Lung (tissue), 12 donors: ENCODE data around the gene CSF1. TPM values are rescaled to one million over a fixed set of nuclear protein-coding genes. Genes with fewer than 3 reads are reported as not detected.
A peak's percentile ranks its signal among the peaks of the same experiment; 100 is the strongest.

Source experiments
- ATAC-seq: fragments of 200-7000 bp; cut with Tn5 transposase; one replicate; pipeline ENCODE4 v1.9.1; 2020; ENCODE audit warnings: moderate number of reproducible peaks; ENCODE audit not compliant: insufficient read depth, low FRiP score
- DNase-seq, 3 donors: peaks; one replicate each; pipeline ENCODE4 v3.0.0-alpha.2; 2013 to 2017
- H3K27ac ChIP-seq, 2 donors: one replicate each; pipeline ENCODE4 v1.5.1; 2013; ENCODE audit warnings: mild to moderate bottlenecking in 2 of 2, moderate library complexity in 2 of 2, control low read depth in 1 of 2, inconsistent platforms in 1 of 2, low read depth in 1 of 2, low read length in 1 of 2
- H3K27me3 ChIP-seq, 3 donors: one replicate each; pipeline ENCODE4 v1.5.1; 2013; ENCODE audit warnings: low read length in 2 of 3; ENCODE audit not compliant: control insufficient read depth in 3 of 3, insufficient read depth in 3 of 3
- H3K36me3 ChIP-seq, 4 donors: one replicate each; pipeline ENCODE4 v1.5.1; 2013; ENCODE audit warnings: low read length in 4 of 4, mild to moderate bottlenecking in 1 of 4, moderate library complexity in 1 of 4; ENCODE audit not compliant: control insufficient read depth in 4 of 4, insufficient read depth in 4 of 4
- H3K4me1 ChIP-seq, 5 donors: one replicate each; pipeline ENCODE4 v1.5.1; 2013; ENCODE audit warnings: low read length in 5 of 5, mild to moderate bottlenecking in 2 of 5, moderate library complexity in 1 of 5; ENCODE audit not compliant: control insufficient read depth in 5 of 5, insufficient read depth in 5 of 5
- H3K4me3 ChIP-seq: one replicate; pipeline ENCODE4 v1.5.1; 2013; ENCODE audit warnings: mild to moderate bottlenecking, control low read depth, moderate library complexity
- H3K9ac ChIP-seq, 2 donors: one replicate each; pipeline ENCODE4 v1.5.1; 2013; ENCODE audit warnings: low read length in 2 of 2, control low read depth in 1 of 2; ENCODE audit not compliant: insufficient read depth in 1 of 2
- H3K9me3 ChIP-seq, 4 donors: one replicate each; pipeline ENCODE4 v1.5.1; 2013; ENCODE audit warnings: low read length in 3 of 4, mild to moderate bottlenecking in 1 of 4, moderate library complexity in 1 of 4; ENCODE audit not compliant: control insufficient read depth in 4 of 4, insufficient read depth in 3 of 4
- CTCF ChIP-seq: IDR thresholded peaks from 2 replicates; pipeline ENCODE4 v1.5.1; 2012; ENCODE audit warnings: mild to moderate bottlenecking; ENCODE audit errors: control extremely low read depth, extremely low read depth
- WGBS, 2 donors: extraction: QIAGEN DNeasy Blood & Tissue Kit; methylation state at CpG; one replicate each; pipeline ENCODE4 v1.1.7; 2013; 5-methylcytosine and 5-hydroxymethylcytosine counted together
- polyA plus RNA-seq, 2 donors: library from polyadenylated mRNA; stranded (reverse); fragments of 200-250 nt; gene quantifications; one replicate each; pipeline ENCODE4 v1.2.1, GENCODE V29; 2013
- total RNA-seq, 2 donors: library from RNA; depleted of rRNA in 1 of 2; stranded (reverse); fragments of >200 nt in 1 of 2; gene quantifications; one replicate each; pipeline ENCODE4 v1.2.1, GENCODE V29; 2014 to 2021
- donor health status: control.
- donor health status: control.
- donor health status: Bipolar disorder and iron deficiency.
- donor health status: healthy.
- donor health status: DM: yes; HTN: yes; CAD: no.

Gene CSF1
- total and polyA plus RNA-seq, 4 donors, result 13.5 to 65.3 (median 28.5) TPM

DNA sequence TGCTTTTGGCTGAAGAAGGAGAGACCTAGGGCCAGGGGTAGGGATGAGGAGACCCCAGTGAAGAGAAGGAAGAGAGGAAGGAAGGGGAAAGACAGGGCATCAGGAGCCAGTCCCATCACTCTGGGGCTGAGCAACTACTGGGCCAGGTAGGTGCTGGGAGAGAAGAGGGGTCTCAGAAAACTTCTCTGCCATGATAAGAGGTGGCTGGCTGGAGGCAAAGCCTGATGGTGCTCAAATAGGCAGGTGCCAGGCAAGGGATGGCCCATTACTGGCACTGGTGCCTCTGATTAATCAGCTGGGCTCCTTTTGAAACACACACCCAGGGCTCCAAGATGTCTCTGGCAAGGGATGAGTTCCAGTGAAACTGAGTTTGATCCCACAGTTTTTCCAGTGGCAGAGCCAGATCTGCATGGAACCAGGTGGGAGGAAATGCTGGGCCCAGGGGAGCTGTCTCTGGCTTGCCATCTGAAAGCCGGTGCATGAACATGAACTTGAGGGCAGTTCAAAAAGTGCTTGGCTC is 2.8 kb downstream of the CSF1 start:
- H3K4me1 ChIP-seq, result peaks cover 0 to 38% (median 10%) of the 10 kb centered on the region in 5 donors
- DNase-seq (no peak), ATAC-seq (no peak)
- peak overlapping the region in 1 of 2 donors; percentile 83 for H3K27ac ChIP-seq
- H3K4me3 ChIP-seq, result no peak overlapping the region
- 51 to 70% methylated on average over 1 of the region's 1 CpG for WGBS, 2 donors
- TF ChIP-seq CTCF, result no peak
- peaks cover 9 to 23% (median 14%) of the 10 kb centered on the region in 4 donors for H3K36me3 ChIP-seq
- peaks cover 0 to 4% (median 0%) of the 10 kb centered on the region in 3 donors for H3K27me3 ChIP-seq
- no peak overlapping the region for H3K9ac ChIP-seq
- no peaks in the 10 kb centered on the region for H3K9me3 ChIP-seq

DNA sequence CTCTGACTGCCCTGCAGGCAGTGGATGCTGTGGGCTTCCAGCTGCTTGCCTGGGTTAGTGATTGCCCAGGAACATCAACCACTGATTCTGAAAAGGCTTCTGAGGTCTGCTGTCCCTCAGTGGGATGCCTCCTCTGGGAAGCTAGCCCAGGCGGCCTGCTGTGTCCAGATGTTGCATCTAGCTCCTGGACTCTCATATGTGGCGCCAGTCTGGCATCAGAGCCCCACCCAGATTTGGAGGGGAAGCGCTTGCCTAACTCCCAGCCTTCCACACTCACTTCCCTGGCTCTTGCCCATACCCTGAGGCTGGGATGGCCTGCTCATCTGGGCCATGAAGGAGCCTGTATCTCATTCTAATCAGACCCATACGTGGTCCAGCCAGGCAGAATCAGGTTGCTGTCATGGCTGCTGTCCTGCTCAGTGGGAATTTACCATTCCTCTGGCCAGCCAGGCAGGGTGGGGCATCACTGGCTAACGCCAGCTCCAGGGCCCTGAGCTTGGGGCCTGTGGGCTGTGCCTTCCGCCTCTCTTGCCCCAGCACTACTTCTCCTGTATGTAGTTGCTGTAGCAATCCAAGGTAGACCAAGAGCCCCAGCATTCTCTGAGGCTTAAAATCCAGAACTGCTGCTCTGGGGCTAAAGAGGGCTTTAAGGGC is 4.1 kb downstream of the CSF1 start:
- no peak overlapping the region for H3K4me3 ChIP-seq
- H3K36me3 ChIP-seq, result peaks cover 13 to 29% (median 14%) of the 10 kb centered on the region in 4 donors
- no peak for ATAC-seq
- no peaks in the 10 kb centered on the region for H3K27me3 ChIP-seq
- WGBS, 2 donors, result 78% methylated on average over 6 of the region's 6 CpGs
- peak overlapping the region in 1 of 2 donors; percentile 43 for H3K27ac ChIP-seq
- H3K9ac ChIP-seq, result no peak overlapping the region
- no peaks in the 10 kb centered on the region for H3K9me3 ChIP-seq
- no peak for DNase-seq
- peaks cover 0 to 36% (median 10%) of the 10 kb centered on the region in 5 donors for H3K4me1 ChIP-seq
- no peak for TF ChIP-seq CTCF

- no peak overlapping the region for H3K4me3 ChIP-seq
- 91 to 93% methylated on average over 9 of the region's 9 CpGs for WGBS, 2 donors
- H3K27ac ChIP-seq, result no peak overlapping the region
- no peaks in the 10 kb centered on the region for H3K27me3 ChIP-seq
- H3K4me1 ChIP-seq, result peaks cover 0 to 29% (median 5%) of the 10 kb centered on the region in 5 donors
- DNase-seq (no peak), ATAC-seq (no peak)
- H3K9me3 ChIP-seq, result no peaks in the 10 kb centered on the region
- H3K9ac ChIP-seq, result no peak overlapping the region
- no peak for TF ChIP-seq CTCF
- H3K36me3 ChIP-seq, result peaks cover 13 to 48% (median 17%) of the 10 kb centered on the region in 4 donors
Observed at GRCh38 chr1:109917051-109917767, 6.6 kb downstream of the CSF1 start.
